Measurements from ENCODE around the gene CBFA2T3.

DNA sequence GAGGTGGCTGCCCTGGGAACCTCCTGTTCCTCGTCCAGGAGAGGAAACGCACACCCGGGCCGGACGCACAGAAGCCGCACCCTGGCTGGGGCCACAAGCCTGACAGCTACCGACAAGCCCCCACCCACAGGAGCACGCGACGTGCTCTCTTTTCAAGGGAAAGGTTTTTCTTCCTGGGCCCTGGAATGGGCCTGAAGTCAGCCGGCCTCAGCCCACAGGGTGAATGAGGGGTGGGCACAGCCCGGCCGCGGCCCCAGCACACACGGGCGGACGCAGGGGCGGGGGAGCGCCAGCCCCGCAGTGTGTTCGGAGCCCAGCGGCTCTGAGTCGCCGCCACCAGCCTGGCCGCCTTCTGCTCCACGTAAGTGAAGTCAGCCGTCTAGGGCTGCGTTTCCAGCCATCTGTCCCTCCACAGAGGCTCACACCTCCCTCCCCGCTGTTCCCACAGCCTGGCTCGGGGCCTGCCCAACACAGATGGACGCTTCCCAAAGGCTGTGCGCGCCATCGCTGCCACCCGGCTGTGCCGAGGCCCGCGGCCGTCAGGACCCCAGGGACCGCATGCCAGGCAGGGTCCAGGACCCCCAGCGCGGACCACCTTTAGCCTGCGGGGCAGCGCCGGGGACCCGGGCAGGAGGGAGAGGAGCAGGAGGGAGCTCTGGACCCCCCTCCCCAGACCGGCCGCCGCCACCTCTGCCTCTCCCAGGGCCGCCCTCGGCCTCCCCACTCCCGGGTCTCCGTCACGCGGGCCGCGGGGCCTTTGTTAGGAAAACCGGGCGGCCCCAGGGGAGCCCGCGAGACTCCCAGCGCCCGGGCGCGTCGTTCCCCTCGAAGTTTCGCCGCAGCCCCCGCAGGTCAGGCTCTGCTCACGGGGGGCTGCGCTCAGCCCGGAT is 36.8 kb downstream of the CBFA2T3 start:
- TF ChIP-seq POLR2A (IDR thresholded peaks at IDR 0.05) (no peak), CTCF (IDR thresholded peaks at IDR 0.05 in 8 of 11, conservative IDR thresholded peaks at IDR 0.05 in 3 of 11) (no peak), POLR2AphosphoS5 (IDR thresholded peaks at IDR 0.05) (peak; percentile 11 to 76 (median 67))

All from spleen (tissue), 7 donors.